Nephron (organoid): ENCODE results near the gene FAM180A.
"Not testable (repeated sequence)": the region's sequence is repeated elsewhere in the genome, so short reads cannot be mapped to it uniquely, and the experiment has no call there.

Experiments used
- H3K27ac Mint-ChIP-seq, 3 experiments: 2 replicates each; pipeline ENCODE4 v1.8.0; 2020; ENCODE audit warnings: mixed read lengths in 3 of 3, mild to moderate bottlenecking in 2 of 3, moderate library complexity in 1 of 3
- H3K27me3 Mint-ChIP-seq: 2 replicates; pipeline ENCODE4 v1.8.0; 2021; ENCODE audit warnings: low read depth, mild to moderate bottlenecking, moderate library complexity, mixed read lengths
- H3K36me3 Mint-ChIP-seq: 2 replicates; pipeline ENCODE4 v1.8.0; 2020; ENCODE audit warnings: low read depth, mixed read lengths
- H3K4me1 Mint-ChIP-seq: 2 replicates; pipeline ENCODE4 v1.8.0; 2020; ENCODE audit warnings: mixed read lengths
- H3K4me3 Mint-ChIP-seq, 3 experiments: 2 replicates each; pipeline ENCODE4 v1.8.0; 2020; ENCODE audit warnings: mild to moderate bottlenecking in 3 of 3, mixed read lengths in 3 of 3, moderate library complexity in 2 of 3
- H3K9me3 Mint-ChIP-seq: 2 replicates; pipeline ENCODE4 v1.8.0; 2020; ENCODE audit warnings: mixed read lengths
- CTCF ChIP-seq, 3 experiments: fragments of 200-600 bp; sonication (generic); IDR thresholded peaks; one replicate each; pipeline ENCODE4 v1.5.0; 2021; ENCODE audit warnings: antibody characterized with exemption in 3 of 3; ENCODE audit not compliant: unreplicated experiment in 3 of 3

FAM180A gene

GRCh38 chr7:135706038-135706742, 42.4 kb downstream of the FAM180A start:
- Mint-ChIP-seq H3K9me3 (no peaks in the 10 kb centered on the region), H3K4me3 (no peak overlapping the region), H3K36me3 (no peaks in the 10 kb centered on the region), H3K27ac (no peak overlapping the region), H3K4me1 (peaks cover 6% of the 10 kb centered on the region), H3K27me3 (no peaks in the 10 kb centered on the region)
- TF ChIP-seq CTCF (IDR thresholded peaks at IDR 0.05; ENCODE audit: unreplicated experiment in 3 of 3): no peak

DNA sequence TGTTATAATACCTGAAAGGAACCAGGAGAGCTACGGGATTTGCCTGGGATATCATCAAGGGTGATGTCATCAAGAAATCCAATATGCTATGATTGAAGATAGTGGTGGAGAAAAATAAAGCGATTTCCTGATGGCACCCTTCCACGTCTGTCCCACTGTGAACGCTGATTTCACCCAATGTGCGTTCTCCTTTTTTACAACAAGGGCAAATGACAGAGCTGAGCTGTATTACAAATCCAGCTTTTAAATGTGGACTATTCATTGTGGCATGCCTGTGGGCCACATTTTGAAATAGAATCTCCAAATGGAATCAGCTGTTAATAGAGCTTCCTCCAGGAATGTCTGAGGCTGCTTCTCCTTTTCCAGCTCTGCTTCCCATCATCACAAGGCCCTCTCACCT, 43.9 kb downstream of the FAM180A start:
- TF ChIP-seq CTCF (IDR thresholded peaks at IDR 0.05; ENCODE audit: unreplicated experiment in 3 of 3): no peak
- Mint-ChIP-seq H3K9me3 (no peaks in the 10 kb centered on the region), H3K4me1 (peaks cover 6% of the 10 kb centered on the region), H3K27ac (no peak overlapping the region), H3K27me3 (no peaks in the 10 kb centered on the region), H3K36me3 (peaks cover 7% of the 10 kb centered on the region), H3K4me3 (no peak overlapping the region)

DNA sequence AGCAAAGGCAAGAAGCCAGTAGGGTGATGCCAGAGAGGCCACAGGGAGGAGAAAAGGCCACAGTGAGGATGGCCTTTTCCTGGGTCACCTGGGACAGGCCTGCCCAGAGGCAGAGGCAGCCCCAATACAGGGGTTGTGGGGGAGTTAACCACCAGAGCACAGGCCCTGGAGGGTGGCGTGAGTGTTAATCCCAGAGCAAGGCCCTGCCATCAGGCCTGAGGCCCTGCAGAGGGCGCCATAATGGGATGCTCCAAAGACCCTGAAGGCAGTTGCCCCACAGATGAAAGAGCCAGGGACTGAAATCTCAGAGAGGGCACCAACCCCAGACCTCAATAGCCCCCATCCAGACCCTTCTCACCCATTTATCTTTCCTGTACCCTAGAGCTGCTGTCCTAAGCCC, 44.5 kb downstream of the FAM180A start:
- H3K27me3 Mint-ChIP-seq: no peaks in the 10 kb centered on the region
- no peak overlapping the region for H3K27ac Mint-ChIP-seq
- H3K4me1 Mint-ChIP-seq: peaks cover 6% of the 10 kb centered on the region
- H3K4me3 Mint-ChIP-seq: no peak overlapping the region
- H3K9me3 Mint-ChIP-seq: no peaks in the 10 kb centered on the region
- H3K36me3 Mint-ChIP-seq: peaks cover 7% of the 10 kb centered on the region
- no peak for TF ChIP-seq CTCF (IDR thresholded peaks at IDR 0.05; ENCODE audit: unreplicated experiment in 3 of 3)

DNA sequence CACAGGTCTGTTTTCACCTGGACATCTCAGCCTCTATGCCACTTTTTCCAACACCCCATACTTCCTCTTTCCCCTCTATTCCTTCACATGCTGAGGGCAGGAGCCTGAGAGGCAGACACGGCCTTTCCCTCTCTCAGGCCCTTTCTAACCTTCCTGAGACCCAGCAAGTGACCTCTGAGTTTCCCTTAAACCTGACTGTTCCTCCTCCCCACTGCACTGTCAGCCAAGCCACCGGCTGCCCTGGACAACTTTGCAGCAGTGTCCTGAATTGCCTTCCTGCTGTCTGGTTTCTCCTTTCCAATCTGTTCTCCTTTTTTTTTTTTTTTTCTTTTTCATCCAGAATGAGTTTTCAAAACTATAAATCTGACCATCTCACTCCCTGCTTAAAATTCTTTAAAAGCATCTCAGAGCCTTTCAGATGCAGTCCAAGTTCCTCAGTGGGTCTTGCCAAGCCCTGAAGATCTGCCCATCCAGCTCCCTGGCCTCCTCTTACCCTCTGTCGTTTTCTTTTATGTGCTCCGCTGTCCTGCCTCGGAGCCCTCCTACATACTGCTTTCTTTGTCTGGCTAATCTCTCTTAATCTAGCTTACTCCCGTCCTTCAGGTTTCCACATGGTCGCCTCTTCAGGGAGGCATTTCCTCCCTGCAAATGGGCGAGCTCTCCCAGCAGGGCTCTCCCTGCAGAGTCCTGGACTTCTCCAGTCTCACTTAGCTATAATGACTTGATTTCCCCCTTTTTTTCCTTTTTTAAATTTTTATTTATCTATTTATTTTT, 51.1 kb downstream of the FAM180A start:
- Mint-ChIP-seq H3K27me3 (no peaks in the 10 kb centered on the region), H3K4me1 (peaks cover 11% of the 10 kb centered on the region), H3K27ac (peak overlapping the region in 2 of 3 experiments; percentile 32 to 36), H3K9me3 (no peaks in the 10 kb centered on the region), H3K36me3 (peaks cover 14% of the 10 kb centered on the region), H3K4me3 (no peak overlapping the region)
- no peak for TF ChIP-seq CTCF (IDR thresholded peaks at IDR 0.05; ENCODE audit: unreplicated experiment in 3 of 3)

GRCh38 chr7:135693558-135693957, 55.1 kb downstream of the FAM180A start:
- peaks cover 11% of the 10 kb centered on the region for H3K4me1 Mint-ChIP-seq
- H3K27ac Mint-ChIP-seq: peak overlapping the region in 1 of 3 experiments; percentile 11
- H3K36me3 Mint-ChIP-seq: peaks cover 22% of the 10 kb centered on the region
- no peaks in the 10 kb centered on the region for H3K27me3 Mint-ChIP-seq
- TF ChIP-seq CTCF (IDR thresholded peaks at IDR 0.05; ENCODE audit: unreplicated experiment in 3 of 3): no peak
- no peaks in the 10 kb centered on the region for H3K9me3 Mint-ChIP-seq
- H3K4me3 Mint-ChIP-seq: no peak overlapping the region

DNA sequence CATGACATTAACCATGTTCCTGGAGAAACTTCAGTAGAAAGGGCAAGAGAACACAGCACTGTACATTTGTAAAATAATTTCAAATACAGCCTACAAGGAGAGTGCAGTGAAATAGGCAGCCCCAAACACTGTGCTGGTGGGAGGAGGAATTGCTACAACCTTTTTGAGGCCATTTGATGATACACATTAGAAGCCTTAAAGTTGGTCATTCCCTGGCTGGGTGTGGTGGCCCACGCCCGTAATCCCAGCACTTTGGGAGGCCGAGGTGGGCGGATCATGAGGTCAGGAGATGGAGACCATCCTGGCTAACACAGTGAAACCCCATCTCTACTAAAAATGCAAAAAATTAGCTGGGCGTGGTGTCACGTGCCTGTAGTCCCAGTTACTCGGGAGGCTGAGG, 56.0 kb downstream of the FAM180A start:
- not testable (repeated sequence) for H3K9me3 Mint-ChIP-seq, H3K27ac Mint-ChIP-seq, H3K4me1 Mint-ChIP-seq, H3K4me3 Mint-ChIP-seq, H3K27me3 Mint-ChIP-seq
- peaks cover 22% of the 10 kb centered on the region for H3K36me3 Mint-ChIP-seq
